H1 (cell line): ENCODE data around the gene STK33. TPM values are rescaled to one million over a fixed set of nuclear protein-coding genes. Genes with fewer than 3 reads are reported as not detected.

Experiments
- CTCF ChIA-PET: fragments of 300-600 bp; sonication (Branson Sonifier 250); formaldehyde crosslinking; loops from one replicate; lab custom pipeline; 2021; ENCODE audit not compliant: partially characterized antibody; lab: Charles Lee
- POLR2A ChIA-PET: fragments of 300-600 bp; sonication (Branson Sonifier 250); formaldehyde crosslinking; loops from one replicate; lab custom pipeline; 2021; ENCODE audit warnings: inconsistent platforms; ENCODE audit not compliant: partially characterized antibody; lab: Charles Lee
- DNase-seq, 2 experiments: peaks; one replicate each; pipeline versions ENCODE4 v3.0.0 to v3.0.0-alpha.2; 2010 to 2022; ENCODE audit warnings: low spot score in 2 of 2, low read depth in 1 of 2, mixed read lengths in 1 of 2
- FAIRE-seq: peaks from 2 replicates; lab custom pipeline; 2011; peaks lifted over from hg19 to GRCh38; lab: Jason Lieb, UNC
- H2AFZ ChIP-seq: 2 replicates; pipeline ENCODE4 v1.8.1; 2012; ENCODE audit warnings: low read length, inconsistent platforms
- H2AK5ac ChIP-seq: 2 replicates; pipeline ENCODE4 v1.6.1; 2013; ENCODE audit warnings: low read depth, low read length
- H2BK120ac ChIP-seq: replicated peaks from 2 replicates; pipeline ENCODE3; 2013; ENCODE audit warnings: low read depth, low read length, inconsistent platforms
- H2BK12ac ChIP-seq: 2 replicates; pipeline ENCODE4 v1.6.1; 2013; ENCODE audit warnings: low read depth, low read length
- H2BK15ac ChIP-seq: 2 replicates; pipeline ENCODE4 v1.6.1; 2013; ENCODE audit warnings: low read length
- H2BK20ac ChIP-seq: 2 replicates; pipeline ENCODE4 v1.6.1; 2013; ENCODE audit warnings: low read length
- H2BK5ac ChIP-seq: 2 replicates; pipeline ENCODE4 v1.6.1; 2013; ENCODE audit warnings: low read depth, low read length
- H3K14ac ChIP-seq: 2 replicates; pipeline ENCODE4 v1.6.1; 2013; ENCODE audit warnings: inconsistent platforms; ENCODE audit not compliant: insufficient read length
- H3K18ac ChIP-seq: 2 replicates; pipeline ENCODE4 v1.6.1; 2013; ENCODE audit warnings: low read length; ENCODE audit errors: extremely low read depth
- H3K23ac ChIP-seq: 2 replicates; pipeline ENCODE4 v1.6.1; 2013; ENCODE audit warnings: inconsistent platforms; ENCODE audit not compliant: insufficient read length
- H3K23me2 ChIP-seq: 2 replicates; pipeline ENCODE4 v1.6.1; 2013; ENCODE audit warnings: low read depth, low read length
- H3K27ac ChIP-seq: 2 replicates; pipeline ENCODE4 v1.6.1; 2011; ENCODE audit warnings: low read depth, low read length, inconsistent platforms
- H3K27me3 ChIP-seq, 4 experiments: replicated peaks in 1 of 4; 1 replicate in 1 of 4; 2 replicates in 3 of 4; pipeline versions ENCODE4 v1.6.1 to v1.8.1; 2011 to 2013; ENCODE audit warnings: low read length in 3 of 4, mild to moderate bottlenecking in 3 of 4, inconsistent platforms in 2 of 4, mixed read lengths in 2 of 4, moderate library complexity in 1 of 4; ENCODE audit not compliant: control insufficient read depth in 3 of 4, insufficient read depth in 3 of 4; ENCODE audit errors: extremely low read depth in 1 of 4
- H3K36me3 ChIP-seq, 4 experiments: 2 replicates each; pipeline versions ENCODE4 v1.6.1 to v1.8.1; 2011 to 2013; ENCODE audit warnings: mild to moderate bottlenecking in 4 of 4, low read length in 3 of 4, moderate library complexity in 2 of 4, control low read depth in 1 of 4, inconsistent platforms in 1 of 4; ENCODE audit not compliant: insufficient read depth in 4 of 4, control insufficient read depth in 2 of 4
- H3K4ac ChIP-seq: replicated peaks from 2 replicates; pipeline ENCODE3; 2013; ENCODE audit warnings: low read length, low read depth, mixed read lengths, inconsistent platforms; ENCODE audit not compliant: insufficient read length
- H3K4me1 ChIP-seq, 4 experiments: replicated peaks in 1 of 4; 1 replicate in 1 of 4; 2 replicates in 3 of 4; pipeline versions ENCODE4 v1.6.1 to v1.8.1; 2011 to 2013; ENCODE audit warnings: low read length in 3 of 4, inconsistent platforms in 2 of 4, mixed read lengths in 1 of 4; ENCODE audit not compliant: insufficient read depth in 4 of 4, control insufficient read depth in 3 of 4
- H3K4me2 ChIP-seq, 2 experiments: 2 replicates each; pipeline versions ENCODE4 v1.6.1 to v1.8.1; 2011 to 2013; ENCODE audit warnings: low read depth in 2 of 2, low read length in 2 of 2, control low read depth in 1 of 2, inconsistent platforms in 1 of 2, mild to moderate bottlenecking in 1 of 2; ENCODE audit not compliant: insufficient read depth in 1 of 2
- H3K4me3 ChIP-seq, 4 experiments: fragments of 200-600, 300-600 bp in 1 of 4; sonication (generic), shearing (Covaris generic), sonication (Bioruptor Twin) in 1 of 4; 2 replicates each; pipeline versions ENCODE4 v1.5.1 to v1.8.1; 2011 to 2016; ENCODE audit warnings: low read length in 4 of 4, low read depth in 3 of 4, control low read depth in 2 of 4, inconsistent platforms in 2 of 4, mild to moderate bottlenecking in 2 of 4, mixed read lengths in 1 of 4, moderate library complexity in 1 of 4; ENCODE audit not compliant: insufficient read depth in 2 of 4; ENCODE audit errors: extremely low read depth in 1 of 4
- H3K56ac ChIP-seq: replicated peaks from 2 replicates; pipeline ENCODE3; 2013; ENCODE audit warnings: low read depth, mild to moderate bottlenecking, mixed read lengths, low read length, inconsistent platforms; ENCODE audit not compliant: insufficient read length
- H3K79me1 ChIP-seq: 2 replicates; pipeline ENCODE4 v1.6.1; 2013; ENCODE audit warnings: low read depth, low read length, control low read depth
- H3K79me2 ChIP-seq, 2 experiments: 2 replicates each; pipeline versions ENCODE4 v1.6.1 to v1.8.1; 2012 to 2013; ENCODE audit warnings: low read length in 2 of 2, mild to moderate bottlenecking in 2 of 2, inconsistent platforms in 1 of 2; ENCODE audit not compliant: insufficient read depth in 2 of 2, control insufficient read depth in 1 of 2
- H3K9ac ChIP-seq, 4 experiments: replicated peaks in 1 of 4; 1 replicate in 1 of 4; 2 replicates in 3 of 4; pipeline versions ENCODE4 v1.6.1 to v1.8.1; 2011 to 2013; ENCODE audit warnings: low read depth in 3 of 4, low read length in 3 of 4, control low read depth in 2 of 4, mild to moderate bottlenecking in 2 of 4, moderate library complexity in 2 of 4, inconsistent platforms in 1 of 4; ENCODE audit errors: extremely low read depth in 1 of 4
- H3K9me3 ChIP-seq, 2 experiments: 2 replicates each; pipeline versions ENCODE4 v1.6.1 to v1.8.1; 2012 to 2013; ENCODE audit warnings: mild to moderate bottlenecking in 2 of 2, moderate library complexity in 2 of 2, control low read depth in 1 of 2, inconsistent platforms in 1 of 2, low read depth in 1 of 2, low read length in 1 of 2, mixed read lengths in 1 of 2; ENCODE audit not compliant: insufficient read depth in 2 of 2
- H4K20me1 ChIP-seq, 2 experiments: replicated peaks in 1 of 2; 2 replicates each; pipeline versions ENCODE3 to v1.8.1; 2011 to 2013; ENCODE audit warnings: inconsistent platforms in 2 of 2, low read length in 2 of 2, mild to moderate bottlenecking in 1 of 2; ENCODE audit not compliant: insufficient read depth in 2 of 2, control insufficient read depth in 1 of 2
- H4K5ac ChIP-seq: 2 replicates; pipeline ENCODE4 v1.6.1; 2013; ENCODE audit warnings: low read length, low read depth, mixed read lengths, inconsistent platforms; ENCODE audit not compliant: insufficient read length
- H4K8ac ChIP-seq: 2 replicates; pipeline ENCODE4 v1.8.0; 2013; ENCODE audit warnings: mild to moderate bottlenecking, moderate library complexity, low read length, inconsistent platforms; ENCODE audit not compliant: insufficient read depth; ENCODE audit errors: extremely low read depth
- H4K91ac ChIP-seq: replicated peaks from 2 replicates; pipeline ENCODE3; 2013; ENCODE audit warnings: low read length, mixed read lengths, inconsistent platforms; ENCODE audit not compliant: insufficient read length
- CTBP2 ChIP-seq: IDR thresholded peaks from 2 replicates; pipeline ENCODE4 v1.7.0; 2011; ENCODE audit warnings: borderline replicate concordance, mild to moderate bottlenecking, moderate library complexity, mixed read lengths, low read length; ENCODE audit not compliant: insufficient read depth, insufficient read length
- KDM5A ChIP-seq: fragments of 200-600 bp; IDR thresholded peaks from 2 replicates; pipeline ENCODE4 v1.7.1; 2012; ENCODE audit warnings: mild to moderate bottlenecking, low read length, inconsistent platforms, mixed read lengths
- NRF1 ChIP-seq: IDR thresholded peaks from 2 replicates; pipeline ENCODE4 v1.6.1; 2011; ENCODE audit warnings: mild to moderate bottlenecking, low read depth, low read length, improper control_type of control experiment
- RNF2 ChIP-seq: fragments of 200-900, 300-1000 bp; sonication (generic); IDR thresholded peaks from 2 replicates; pipeline ENCODE4 v1.7.1; 2016; ENCODE audit warnings: borderline replicate concordance, low read depth, mild to moderate bottlenecking, antibody characterized with exemption, low read length; ENCODE audit not compliant: poor library complexity, severe bottlenecking; ENCODE audit errors: missing control alignments
- SAP30 ChIP-seq: fragments of 300-600 bp; sonication (generic); IDR thresholded peaks from 2 replicates; pipeline ENCODE4 v1.7.1; 2012; ENCODE audit warnings: low read length, moderate library complexity, mild to moderate bottlenecking, inconsistent platforms; ENCODE audit not compliant: insufficient read depth, insufficient replicate concordance
- SP2 ChIP-seq: IDR thresholded peaks from 2 replicates; pipeline ENCODE4 v1.6.1; 2012; ENCODE audit warnings: mild to moderate bottlenecking, low read length, inconsistent platforms
- WGBS, 2 experiments: shearing (Covaris generic) in 1 of 2; methylation state at CpG; one replicate each; pipeline versions ENCODE4 v1.1.6 to v1.1.7; 2013 to 2015; ENCODE audit warnings: low lambda C conversion rate in 2 of 2, mixed read lengths in 2 of 2, inconsistent platforms in 1 of 2, low coverage in 1 of 2, missing lambda C conversion rate in 1 of 2; ENCODE audit not compliant: insufficient replicate concordance in 2 of 2, insufficient coverage in 1 of 2, insufficient read length in 1 of 2; ENCODE audit errors: extremely low coverage in 1 of 2, missing lambda C conversion rate in 1 of 2; 5-methylcytosine and 5-hydroxymethylcytosine counted together
- polyA plus RNA-seq, 7 experiments: library from polyadenylated mRNA; depleted of rRNA in 3 of 7; stranded (reverse) in 5 of 7; unstranded in 2 of 7; fragments of >200 nt in 5 of 7; fragments of 200-250 nt in 2 of 7; gene quantifications; 1 replicate in 5 of 7; 2 replicates in 1 of 7; 4 replicates in 1 of 7; pipeline versions ENCODE4 v1.2.1 to v1.2.3, GENCODE V29; 2011 to 2013; ENCODE audit warnings: missing spikeins in 2 of 7, mixed read lengths in 2 of 7
- total RNA-seq: library from RNA; stranded (reverse); fragmentation: NEBNext Ultra II Directional; extraction: Animal tissue kit (Norgen Biotek cat#: 25700); gene quantifications from 2 replicates; pipeline ENCODE4 v1.2.1, GENCODE V29; 2021
- TF ChIP-seq, protein P1 (sequence below): IDR thresholded peaks from 2 replicates; pipeline ENCODE4 v1.6.1; 2012; ENCODE audit warnings: inconsistent platforms

Gene STK33
- total and polyA plus RNA-seq, 2 of the 8 experiments (the other 6 are each of a cell fraction or from before 2014, with no cell fraction given): 8.8 to 25.1 TPM

GRCh38 chr11:8639655-8640054, 45.6 kb upstream of the STK33 start:
- no peak overlapping the region for H3K4ac ChIP-seq
- peaks cover 0 to 2% (median 0%) of the 10 kb centered on the region in 4 experiments; a peak in 1 of 8 replicates for H3K36me3 ChIP-seq
- H2BK120ac ChIP-seq: no peak overlapping the region
- DNase-seq (no peak), FAIRE-seq (no peak)
- no peak overlapping the region for H3K18ac ChIP-seq
- no peak overlapping the region; the same call in 1 of the 2 replicates for H2BK20ac ChIP-seq
- H4K8ac ChIP-seq: no peak overlapping the region
- H3K27me3 ChIP-seq: no peaks in the 10 kb centered on the region
- H4K5ac ChIP-seq: no peak overlapping the region
- peaks cover 4 to 9% (median 9%) of the 10 kb centered on the region in 4 experiments; a peak in 6 of 7 replicates for H3K4me1 ChIP-seq
- no peak overlapping the region for H2AFZ ChIP-seq
- no peak overlapping the region for H3K23ac ChIP-seq
- no peak overlapping the region for H3K4me3 ChIP-seq
- H3K23me2 ChIP-seq: no peaks in the 10 kb centered on the region; the same call in 1 of the 2 replicates
- H2BK5ac ChIP-seq: peak overlapping the region; percentile 41; the same call in 1 of the 2 replicates
- H3K56ac ChIP-seq: no peak overlapping the region
- peak overlapping the region in 1 of 2 experiments; percentile 39; a peak in 1 of 4 replicates for H3K4me2 ChIP-seq
- H3K79me1 ChIP-seq: no peaks in the 10 kb centered on the region
- no peaks in the 10 kb centered on the region for H3K79me2 ChIP-seq
- WGBS, 2 experiments: 93% methylated on average over 3 of the region's 3 CpGs; no CpG with 5 or more reads in 1 of the 2 experiments
- ChIA-PET CTCF (interaction anchor here (0.9 to 1.9 kb wide), 12 partner anchors 10 to 375 kb away, joined by 3 to 7 read pairs (median 4); partner anchors contain the start of genes LMO1, RPL27A and TRIM66), POLR2A (interaction anchor here (0.9 to 6.6 kb wide), 5 partner anchors 8 to 48 kb away, joined by 3 to 41 read pairs (median 8); partner anchors contain the start of genes RPL27A and TRIM66)
- H2BK15ac ChIP-seq: no peak overlapping the region
- no peak overlapping the region for H3K27ac ChIP-seq
- no peaks in the 10 kb centered on the region for H4K20me1 ChIP-seq
- H2BK12ac ChIP-seq: peak overlapping the region; percentile 86; the same call in 1 of the 2 replicates
- H3K14ac ChIP-seq: no peak overlapping the region
- H3K9me3 ChIP-seq: no peaks in the 10 kb centered on the region
- no peak overlapping the region for H3K9ac ChIP-seq
- no peak overlapping the region for H4K91ac ChIP-seq
- TF ChIP-seq SP2 (no peak), CTBP2 (no peak), RNF2 (no peak), KDM5A (no peak), NRF1 (no peak), SAP30 (no peak)
- TF ChIP-seq, protein P1, sequence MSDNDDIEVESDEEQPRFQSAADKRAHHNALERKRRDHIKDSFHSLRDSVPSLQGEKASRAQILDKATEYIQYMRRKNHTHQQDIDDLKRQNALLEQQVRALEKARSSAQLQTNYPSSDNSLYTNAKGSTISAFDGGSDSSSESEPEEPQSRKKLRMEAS: no peak
- H2AK5ac ChIP-seq: no peak overlapping the region
